HepG2 (cell line): ENCODE data around the gene LCN1. TPM values are rescaled to one million over a fixed set of nuclear protein-coding genes. Genes with fewer than 3 reads are reported as not detected.

Source experiments
- ATAC-seq: fragments of 200-7000 bp; cut with Tn5 transposase; 3 replicates; pipeline ENCODE4 v1.9.1; 2020; ENCODE audit warnings: mild to moderate bottlenecking, moderate library complexity
- BruUV-seq: library from RNA; stranded (reverse); fragments of 400-500 nt; replicated peaks from 2 replicates; lab custom pipeline; 2021; lab: Mats Ljungman, UMichigan
- CTCF ChIA-PET: fragments of 300-600 bp; formaldehyde crosslinking; extraction: SDS; loops from one replicate; lab custom pipeline; 2021; ENCODE audit warnings: low total read pairs, inconsistent platforms, low intra/inter-chr PET ratio; lab: Yijun Ruan, JAX
- POLR2A ChIA-PET: fragments of 350-600 bp; sonication (Branson Sonifier 250); formaldehyde crosslinking; loops from one replicate; lab custom pipeline; 2020; ENCODE audit warnings: antibody characterized with exemption, inconsistent platforms; lab: Yijun Ruan, JAX
- DNase-seq: peaks from one replicate; pipeline ENCODE4 v3.0.0-alpha.2; 2015; ENCODE audit warnings: low spot score
- FAIRE-seq: peaks from 3 replicates; lab custom pipeline; 2011; peaks lifted over from hg19 to GRCh38; lab: Jason Lieb, UNC
- H2AFZ ChIP-seq: one replicate; pipeline ENCODE4 v1.6.1; 2011; ENCODE audit warnings: low read length, inconsistent platforms
- H3K27ac ChIP-seq: fragments of 300-600 bp; 3 replicates; pipeline ENCODE4 v1.8.0; 2011; ENCODE audit warnings: mixed run types, mild to moderate bottlenecking, mixed read lengths, low read length, inconsistent platforms; ENCODE audit not compliant: insufficient read depth; ENCODE audit errors: extremely low read length
- H3K27me3 ChIP-seq, 2 experiments: fragments of 200-600 bp in 1 of 2; 2 replicates in 1 of 2; 3 replicates in 1 of 2; pipeline versions ENCODE4 v1.6.0 to v1.8.0; 2011; ENCODE audit warnings: low read length in 2 of 2, mild to moderate bottlenecking in 2 of 2, moderate library complexity in 2 of 2, inconsistent platforms in 1 of 2; ENCODE audit not compliant: insufficient read depth in 2 of 2, control insufficient read depth in 1 of 2
- H3K36me3 ChIP-seq, 2 experiments: fragments of 200-600 bp in 1 of 2; replicated peaks in 1 of 2; 2 replicates in 1 of 2; 3 replicates in 1 of 2; pipeline versions ENCODE4 v1.5.1 to v1.8.0; 2011; ENCODE audit warnings: low read length in 2 of 2, inconsistent platforms in 1 of 2; ENCODE audit not compliant: insufficient read depth in 2 of 2, control insufficient read depth in 1 of 2
- H3K4me1 ChIP-seq: 2 replicates; pipeline ENCODE4 v1.5.1; 2012; ENCODE audit warnings: low read length, inconsistent platforms; ENCODE audit not compliant: insufficient read depth
- H3K4me2 ChIP-seq: 2 replicates; pipeline ENCODE4 v1.6.0; 2011; ENCODE audit warnings: low read depth, low read length, inconsistent platforms
- H3K4me3 ChIP-seq, 3 experiments: fragments of 200-600 bp in 1 of 3; sonication (generic), shearing (Covaris generic) in 1 of 3; replicated peaks in 1 of 3; 2 replicates each; pipeline ENCODE4 v1.5.1; 2011 to 2016; ENCODE audit warnings: low read length in 3 of 3, inconsistent platforms in 2 of 3, low read depth in 2 of 3, mild to moderate bottlenecking in 2 of 3, control low read depth in 1 of 3, mixed read lengths in 1 of 3; ENCODE audit not compliant: insufficient read depth in 1 of 3
- H3K79me2 ChIP-seq: one replicate; pipeline ENCODE4 v1.6.1; 2011; ENCODE audit warnings: low read length, inconsistent platforms; ENCODE audit not compliant: insufficient read depth
- H3K9ac ChIP-seq: 2 replicates; pipeline ENCODE4 v1.6.0; 2011; ENCODE audit warnings: mild to moderate bottlenecking, low read depth, low read length, inconsistent platforms; ENCODE audit not compliant: insufficient read depth
- H3K9me3 ChIP-seq: 2 replicates; pipeline ENCODE4 v1.5.1; 2012; ENCODE audit warnings: mild to moderate bottlenecking, low read length
- H4K20me1 ChIP-seq: 2 replicates; pipeline ENCODE4 v1.6.0; 2011; ENCODE audit warnings: inconsistent platforms, mild to moderate bottlenecking, low read length, moderate library complexity; ENCODE audit not compliant: insufficient read depth
- AGO2 ChIP-seq: fragments of 200-400 bp; formaldehyde crosslinking; optimal IDR thresholded peaks from 2 replicates; pipeline ENCODE3; 2017; ENCODE audit warnings: mild to moderate bottlenecking, low read depth, low read length, moderate library complexity
- FOSL2 ChIP-seq: sonication (generic); formaldehyde crosslinking; IDR thresholded peaks from 2 replicates; pipeline ENCODE4 v1.4.0; 2020; ENCODE audit warnings: missing genetic modification reagents
- FOXA3 ChIP-seq: IDR thresholded peaks from 2 replicates; pipeline ENCODE4 v1.6.1; 2016; ENCODE audit warnings: missing genetic modification reagents, missing compliant biosample characterization
- KLF12 ChIP-seq: sonication (generic); formaldehyde crosslinking; IDR thresholded peaks from 2 replicates; pipeline ENCODE4 v1.4.0; 2020; ENCODE audit warnings: missing genetic modification reagents, borderline replicate concordance
- MXI1 ChIP-seq: IDR thresholded peaks from 3 replicates; pipeline ENCODE4 v1.6.1; 2012; ENCODE audit warnings: low read depth, low read length, inconsistent platforms, borderline replicate concordance
- NFE2L2 ChIP-seq: fragments of 150-350 bp; IDR thresholded peaks from 2 replicates; pipeline ENCODE4 v1.6.1; 2014; ENCODE audit warnings: low read length
- RBM22 ChIP-seq: fragments of 200-400 bp; formaldehyde crosslinking; optimal IDR thresholded peaks from 2 replicates; pipeline ENCODE3; 2017; ENCODE audit warnings: mild to moderate bottlenecking, low read length, moderate library complexity
- SP2 ChIP-seq: sonication (generic); formaldehyde crosslinking; IDR thresholded peaks from 2 replicates; pipeline ENCODE4 v1.5.1; 2020; ENCODE audit warnings: mild to moderate bottlenecking, missing genetic modification reagents
- ZFP62 ChIP-seq: sonication (generic); formaldehyde crosslinking; IDR thresholded peaks from 2 replicates; pipeline ENCODE4 v1.4.0; 2020; ENCODE audit warnings: missing genetic modification reagents
- WGBS: methylation state at CpG from one replicate; pipeline ENCODE4 v1.1.6; 2017; ENCODE audit warnings: low lambda C conversion rate; 5-methylcytosine and 5-hydroxymethylcytosine counted together
- in situ Hi-C: cut with HindIII; loops from 2 replicates; pipeline ENCODE4 v1.10.0; 2017; ENCODE audit warnings: low pct_unique_long_range_greater_than_20kb; ENCODE audit not compliant: extremely low pct_ligation_motif_present
- intact Hi-C: fragments of 100-400 bp; cut with micrococcal nuclease; formaldehyde crosslinking; loops from one replicate; pipeline ENCODE4 v1.10.0; 2022; ENCODE audit not compliant: unreplicated experiment
- polyA plus RNA-seq, 8 experiments: library from polyadenylated mRNA; depleted of rRNA in 3 of 8; stranded (reverse) in 7 of 8; unstranded in 1 of 8; fragments of >200 nt; fragmentation: Illumina TruSeq in 4 of 8; extraction: Trizol in 4 of 8; gene quantifications; 2 replicates each; pipeline versions ENCODE4 v1.2.1 to v1.2.3, GENCODE V29; 2011 to 2016; ENCODE audit warnings: low read depth in 4 of 8, missing spikeins in 1 of 8, mixed read lengths in 1 of 8; ENCODE audit not compliant: insufficient read depth in 1 of 8
- total RNA-seq, 5 experiments: library from RNA; depleted of rRNA; stranded (reverse); fragments of >200 nt; fragmentation: Illumina TruSeq; extraction: Trizol; gene quantifications; 2 replicates each; pipeline ENCODE4 v1.2.3, GENCODE V29; 2016; ENCODE audit warnings: low read depth in 1 of 5
- TF ChIP-seq, protein P1 (sequence below): IDR thresholded peaks from 2 replicates; pipeline ENCODE4 v1.6.1; 2012; ENCODE audit warnings: inconsistent platforms
- TF ChIP-seq, protein P2 (sequence below): sonication (generic); formaldehyde crosslinking; IDR thresholded peaks from 2 replicates; pipeline ENCODE4 v1.8.1; 2022; ENCODE audit warnings: low read depth, mild to moderate bottlenecking, missing genetic modification reagents
- TF ChIP-seq, protein P3 (sequence below): sonication (generic); formaldehyde crosslinking; IDR thresholded peaks from 2 replicates; pipeline ENCODE4 v1.5.0; 2020; ENCODE audit warnings: missing genetic modification reagents
- TF ChIP-seq, protein P4 (sequence below): sonication (generic); formaldehyde crosslinking; IDR thresholded peaks from 2 replicates; pipeline ENCODE4 v1.5.0; 2020; ENCODE audit warnings: missing genetic modification reagents

Gene LCN1
- total and polyA plus RNA-seq, 2 of the 13 experiments (the other 11 are each of a cell fraction or from before 2014, with no cell fraction given) = not detected

DNA sequence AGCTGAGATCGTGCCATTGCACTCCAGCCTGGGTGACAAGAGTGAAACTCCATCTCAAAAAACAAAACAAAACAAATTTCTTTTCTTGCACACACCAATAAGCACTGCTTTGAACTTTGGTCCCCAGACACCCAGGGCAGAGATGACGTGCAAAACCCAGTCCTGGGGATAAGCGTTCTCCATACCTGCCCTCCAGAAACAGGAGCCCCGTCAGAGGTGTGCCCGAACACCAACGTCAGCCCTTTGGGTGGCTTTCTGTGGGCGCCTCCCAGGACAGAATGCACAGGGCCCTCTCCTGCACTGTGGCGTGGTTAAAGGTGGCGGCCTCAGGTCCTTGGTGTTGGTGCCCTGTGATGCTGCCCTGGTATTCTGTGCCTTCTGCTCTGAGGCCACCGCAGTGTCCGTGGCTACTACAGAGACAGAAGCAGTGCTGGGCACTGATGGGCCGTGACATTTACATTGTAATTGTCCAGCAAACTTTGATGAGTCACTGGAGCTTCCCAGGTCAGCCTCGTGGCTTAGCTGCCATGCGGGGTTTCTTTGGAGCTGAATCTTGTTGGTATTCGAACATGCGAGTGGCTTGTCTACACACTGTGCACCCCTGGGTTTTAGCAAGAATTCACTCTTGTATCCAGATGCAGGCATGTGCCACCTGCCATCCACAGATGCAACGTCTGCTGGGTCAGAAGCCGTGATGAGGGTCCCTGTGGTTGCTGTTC is 31.9 kb upstream of the LCN1 start (continued):
- TF ChIP-seq KLF12 (CRISPR knock-in tag) (no peak), MXI1 (peak; percentile 39; the same call in 1 of the 3 replicates), SP2 (CRISPR knock-in tag) (no peak), AGO2 (peak; percentile 46), FOSL2 (CRISPR knock-in tag) (peak; percentile 72), ZFP62 (CRISPR knock-in tag) (no peak), RBM22 (peak; percentile 44), NFE2L2 (peak; percentile 61; the same call in 1 of the 2 replicates)
- TF ChIP-seq, protein P1, sequence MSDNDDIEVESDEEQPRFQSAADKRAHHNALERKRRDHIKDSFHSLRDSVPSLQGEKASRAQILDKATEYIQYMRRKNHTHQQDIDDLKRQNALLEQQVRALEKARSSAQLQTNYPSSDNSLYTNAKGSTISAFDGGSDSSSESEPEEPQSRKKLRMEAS = peak; percentile 58; the same call in 1 of the 2 replicates

DNA sequence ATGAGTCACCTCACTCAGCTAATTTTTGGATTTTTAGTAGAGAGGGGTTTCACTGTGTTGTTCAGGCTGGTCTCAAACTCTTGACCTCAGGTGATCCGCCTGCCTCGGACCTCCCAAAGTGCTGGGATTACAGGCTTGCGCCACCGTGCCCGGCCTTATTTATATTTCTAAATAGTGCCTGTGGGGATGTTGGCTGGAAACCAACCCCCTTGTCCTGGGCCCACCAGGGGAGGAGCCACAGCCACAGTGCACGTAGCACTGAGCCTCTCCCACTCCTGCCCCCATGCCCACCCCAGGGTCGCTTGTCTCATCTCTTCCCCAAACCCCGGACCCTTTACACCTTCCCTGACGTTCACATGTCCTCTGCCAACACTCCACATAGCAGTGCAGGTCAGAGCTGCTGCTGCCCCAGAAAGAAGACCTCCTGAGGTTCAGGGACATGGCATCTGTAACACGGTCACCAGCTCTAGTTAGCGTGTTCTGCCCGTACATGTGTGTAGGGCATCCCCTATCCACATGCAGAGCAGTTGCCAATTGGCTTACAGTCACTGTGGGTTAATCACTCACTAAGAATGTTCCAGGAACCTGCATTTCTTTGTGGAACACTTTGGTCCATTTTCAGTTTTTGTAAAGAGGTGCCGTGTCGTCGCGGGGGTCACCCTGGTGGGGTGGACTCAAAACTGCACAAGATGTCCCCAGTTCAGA is 30.9 kb upstream of the LCN1 start:
- Histone ChIP-seq H2AFZ (no peak overlapping the region), H3K27me3 (no peaks in the 10 kb centered on the region), H3K9me3 (no peaks in the 10 kb centered on the region), H3K36me3 (peaks cover 7 to 13% of the 10 kb centered on the region in 2 experiments; a peak in 4 of 5 replicates), H3K27ac (peak overlapping the region; percentile 61), H3K4me3 (0 out of 6 replicates have a peak overlapping the region, but pooled peaks of 1 of the 3 experiments have one; percentile 37), H3K79me2 (no peaks in the 10 kb centered on the region), H3K4me1 (peaks cover 43% of the 10 kb centered on the region), H3K4me2 (peak overlapping the region; percentile 75; the same call in 1 of the 2 replicates), H3K9ac (peak overlapping the region; percentile 20; the same call in 1 of the 2 replicates), H4K20me1 (no peaks in the 10 kb centered on the region)
- no TSS peak for BruUV-seq
- TF ChIP-seq, protein P2, sequence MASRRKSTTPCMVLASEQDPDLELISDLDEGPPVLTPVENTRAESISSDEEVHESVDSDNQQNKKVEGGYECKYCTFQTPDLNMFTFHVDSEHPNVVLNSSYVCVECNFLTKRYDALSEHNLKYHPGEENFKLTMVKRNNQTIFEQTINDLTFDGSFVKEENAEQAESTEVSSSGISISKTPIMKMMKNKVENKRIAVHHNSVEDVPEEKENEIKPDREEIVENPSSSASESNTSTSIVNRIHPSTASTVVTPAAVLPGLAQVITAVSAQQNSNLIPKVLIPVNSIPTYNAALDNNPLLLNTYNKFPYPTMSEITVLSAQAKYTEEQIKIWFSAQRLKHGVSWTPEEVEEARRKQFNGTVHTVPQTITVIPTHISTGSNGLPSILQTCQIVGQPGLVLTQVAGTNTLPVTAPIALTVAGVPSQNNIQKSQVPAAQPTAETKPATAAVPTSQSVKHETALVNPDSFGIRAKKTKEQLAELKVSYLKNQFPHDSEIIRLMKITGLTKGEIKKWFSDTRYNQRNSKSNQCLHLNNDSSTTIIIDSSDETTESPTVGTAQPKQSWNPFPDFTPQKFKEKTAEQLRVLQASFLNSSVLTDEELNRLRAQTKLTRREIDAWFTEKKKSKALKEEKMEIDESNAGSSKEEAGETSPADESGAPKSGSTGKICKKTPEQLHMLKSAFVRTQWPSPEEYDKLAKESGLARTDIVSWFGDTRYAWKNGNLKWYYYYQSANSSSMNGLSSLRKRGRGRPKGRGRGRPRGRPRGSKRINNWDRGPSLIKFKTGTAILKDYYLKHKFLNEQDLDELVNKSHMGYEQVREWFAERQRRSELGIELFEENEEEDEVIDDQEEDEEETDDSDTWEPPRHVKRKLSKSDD = no peak
- TF ChIP-seq, protein P3, sequence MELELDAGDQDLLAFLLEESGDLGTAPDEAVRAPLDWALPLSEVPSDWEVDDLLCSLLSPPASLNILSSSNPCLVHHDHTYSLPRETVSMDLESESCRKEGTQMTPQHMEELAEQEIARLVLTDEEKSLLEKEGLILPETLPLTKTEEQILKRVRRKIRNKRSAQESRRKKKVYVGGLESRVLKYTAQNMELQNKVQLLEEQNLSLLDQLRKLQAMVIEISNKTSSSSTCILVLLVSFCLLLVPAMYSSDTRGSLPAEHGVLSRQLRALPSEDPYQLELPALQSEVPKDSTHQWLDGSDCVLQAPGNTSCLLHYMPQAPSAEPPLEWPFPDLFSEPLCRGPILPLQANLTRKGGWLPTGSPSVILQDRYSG (CRISPR knock-in tag) = no peak
- TF ChIP-seq, protein P4, sequence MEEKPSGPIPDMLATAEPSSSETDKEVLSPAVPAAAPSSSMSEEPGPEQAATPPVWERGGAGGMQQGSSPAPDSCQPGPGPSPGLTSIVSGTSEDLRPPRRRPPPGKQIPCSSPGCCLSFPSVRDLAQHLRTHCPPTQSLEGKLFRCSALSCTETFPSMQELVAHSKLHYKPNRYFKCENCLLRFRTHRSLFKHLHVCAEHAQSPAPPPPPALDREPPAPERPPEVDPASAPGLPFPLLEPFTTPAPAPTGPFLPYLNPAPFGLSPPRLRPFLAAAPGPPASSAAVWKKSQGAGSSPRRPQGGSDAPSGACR (CRISPR knock-in tag) = 0 out of 2 replicates have a peak, but pooled peaks have one; percentile 49
- TF ChIP-seq FOXA3 (CRISPR knock-in tag) = no peak
- DNase-seq = no peak
- CTCF ChIA-PET = no interaction called here
- in situ Hi-C loops = no loop called here
- ATAC-seq = peak; percentile 13
- POLR2A ChIA-PET = interaction anchor here (1.0 to 1.6 kb wide), 3 partner anchors 9 to 10 kb away, joined by 3 to 16 read pairs (median 6); partner anchors contain the start of gene MRPS2
- 94% methylated on average over 14 of the region's 16 CpGs for WGBS
- no peak for FAIRE-seq
- intact Hi-C loops = no loop called here
